OCI-LY3 (cell line): Measurements from ENCODE around the gene SORCS1.

Experiments
- CTCF ChIP-seq: fragments of 200-600, 300-600 bp; sonication (generic); IDR thresholded peaks from 2 replicates; pipeline ENCODE4 v1.5.1; 2014; ENCODE audit warnings: antibody characterized with exemption, low read length, low read depth
- EZH2phosphoT487 ChIP-seq: fragments of 200-600 bp; shearing (Covaris generic); IDR thresholded peaks from 2 replicates; pipeline ENCODE4 v1.6.1; 2018; ENCODE audit warnings: antibody characterized with exemption, mixed run types, low read depth

GRCh38 chr10:106777841-106778240 lies 386.7 kb downstream of the SORCS1 start:
- TF ChIP-seq CTCF (no peak), EZH2phosphoT487 (no peak)
